ENCODE data around the gene TTC9C.
"Not testable (repeated sequence)": the region's sequence is repeated elsewhere in the genome, so short reads cannot be mapped to it uniquely, and the experiment has no call there.

The TTC9C gene

GRCh38 chr11:62709247-62710000, 18.9 kb upstream of the TTC9C start:
- DNase-seq (ENCODE audit: low spot score): peak; percentile 96

GRCh38 chr11:62710001-62710345, 18.3 kb upstream of the TTC9C start:
- DNase-seq (ENCODE audit: low spot score): no peak

DNA sequence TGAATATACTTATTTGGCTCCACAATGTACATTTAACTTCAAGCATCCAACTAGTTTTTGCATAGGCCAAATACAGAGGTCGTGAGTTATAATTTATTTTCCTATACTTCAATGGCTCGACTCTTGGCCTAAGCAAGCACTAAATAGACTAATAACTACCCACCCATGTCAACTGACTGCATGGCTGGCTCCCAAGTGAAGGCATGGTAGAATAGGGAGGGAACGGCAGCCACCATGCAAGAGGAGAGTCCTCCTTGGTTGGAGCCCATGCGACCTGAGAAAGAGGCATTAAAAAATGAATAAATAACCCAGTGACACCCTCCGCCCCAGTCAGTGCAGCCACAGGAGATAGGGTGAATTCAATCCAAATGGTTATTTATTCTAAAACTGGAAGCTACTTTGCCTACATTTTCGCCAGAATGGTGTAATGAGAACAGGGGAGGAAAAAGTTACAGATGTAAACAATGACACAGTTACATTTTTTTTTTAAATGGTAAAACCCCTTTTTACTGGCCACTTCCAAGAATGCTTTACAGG, 15.9 kb upstream of the TTC9C start:
- no peak for DNase-seq (ENCODE audit: low spot score)

DNA sequence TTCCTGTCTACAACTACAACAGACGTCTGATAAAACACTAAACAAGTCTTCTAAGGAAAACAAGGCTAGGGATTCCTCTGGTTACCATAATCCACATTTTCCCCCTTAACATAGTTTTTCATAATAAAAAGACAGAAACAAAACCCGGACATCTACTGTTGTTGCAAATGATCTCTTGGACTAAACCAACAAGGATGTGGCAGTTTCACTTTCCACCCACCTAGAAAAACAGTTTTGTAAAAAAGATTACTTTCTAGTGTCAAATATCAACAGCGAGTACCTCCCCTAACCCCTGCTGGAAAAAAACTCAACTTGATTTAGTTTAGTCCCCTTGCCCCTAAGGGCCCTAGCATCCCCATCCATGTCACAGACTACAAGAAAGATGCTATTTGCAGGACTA, 15.4 kb upstream of the TTC9C start:
- DNase-seq (ENCODE audit: low spot score): no peak

GRCh38 chr11:62713343-62713742, 14.9 kb upstream of the TTC9C start:
- peak; percentile 57 for DNase-seq (ENCODE audit: low spot score)

- no peak for DNase-seq (ENCODE audit: low spot score)
Observed at GRCh38 chr11:62715150-62716130, 12.8 kb upstream of the TTC9C start.

DNA sequence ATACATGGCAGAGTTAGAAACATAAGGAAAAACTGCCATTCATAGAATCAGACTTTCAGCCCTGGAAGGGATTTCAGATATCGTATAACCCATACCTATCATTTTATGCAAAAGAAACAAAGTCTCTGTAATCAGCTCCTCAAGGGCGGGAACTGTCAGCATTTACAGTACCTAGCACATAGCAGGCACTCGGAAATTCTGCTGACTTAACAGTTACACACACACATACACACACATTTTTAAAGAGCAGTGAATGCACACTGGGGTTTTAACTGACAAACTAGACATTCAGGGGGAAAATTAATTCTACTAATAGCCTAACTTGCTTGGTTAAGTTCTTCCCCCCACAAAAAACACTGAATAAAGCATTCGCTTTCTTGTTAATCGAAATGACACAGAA, 12.1 kb upstream of the TTC9C start:
- DNase-seq (ENCODE audit: low spot score): no peak

DNA sequence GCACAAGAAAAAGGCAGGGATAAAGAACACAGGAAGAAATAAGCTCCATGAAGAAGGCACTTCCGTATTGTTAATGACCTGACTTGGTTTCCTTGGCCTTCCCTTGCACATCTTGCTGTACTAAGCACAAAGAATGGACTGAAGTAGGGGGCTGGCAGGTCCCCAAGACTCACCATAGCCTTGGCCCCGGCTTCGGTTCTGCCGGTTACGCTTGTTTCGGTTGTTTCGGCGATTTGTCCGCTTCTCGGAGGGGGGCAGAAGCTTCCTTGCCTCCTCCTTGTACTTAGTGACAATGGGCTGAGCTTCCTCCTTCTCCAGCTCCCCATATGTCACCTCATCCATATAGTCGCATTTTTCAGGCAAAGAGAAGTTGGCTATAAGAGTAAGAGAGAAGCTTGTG, 11.5 kb upstream of the TTC9C start:
- DNase-seq (ENCODE audit: low spot score): no peak

DNA sequence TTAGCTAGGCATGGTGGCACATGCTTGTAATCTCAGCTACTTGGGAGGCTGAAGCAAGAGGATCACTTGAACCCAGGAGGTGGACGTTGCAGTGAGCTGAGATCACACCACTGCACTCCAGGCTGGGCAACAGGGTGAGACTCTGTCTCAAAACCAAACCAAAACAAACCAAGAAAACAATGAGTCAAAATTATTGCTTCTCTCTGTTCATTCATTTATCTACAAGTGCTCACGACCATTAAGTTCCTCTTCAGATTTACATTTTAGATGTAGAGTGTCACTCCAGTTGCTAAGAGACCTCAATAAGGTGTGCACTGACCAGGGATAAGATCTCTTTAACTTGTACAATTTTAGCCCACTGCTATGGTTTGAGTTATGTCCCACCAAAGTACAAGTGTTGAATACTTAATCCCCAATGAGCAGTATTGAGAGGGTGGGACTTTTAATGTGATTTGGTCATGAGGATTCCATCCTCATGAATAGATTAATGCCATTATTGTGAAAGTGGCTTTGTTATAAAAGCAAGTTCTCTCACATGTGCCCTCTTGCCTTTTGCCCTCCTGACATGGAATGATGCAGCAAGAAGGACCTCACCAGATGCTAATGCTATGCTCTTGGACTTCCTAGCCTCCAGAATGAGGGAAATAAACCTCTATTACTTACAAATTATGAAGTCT, 8.8 kb upstream of the TTC9C start:
- no peak for DNase-seq (ENCODE audit: low spot score)

DNA sequence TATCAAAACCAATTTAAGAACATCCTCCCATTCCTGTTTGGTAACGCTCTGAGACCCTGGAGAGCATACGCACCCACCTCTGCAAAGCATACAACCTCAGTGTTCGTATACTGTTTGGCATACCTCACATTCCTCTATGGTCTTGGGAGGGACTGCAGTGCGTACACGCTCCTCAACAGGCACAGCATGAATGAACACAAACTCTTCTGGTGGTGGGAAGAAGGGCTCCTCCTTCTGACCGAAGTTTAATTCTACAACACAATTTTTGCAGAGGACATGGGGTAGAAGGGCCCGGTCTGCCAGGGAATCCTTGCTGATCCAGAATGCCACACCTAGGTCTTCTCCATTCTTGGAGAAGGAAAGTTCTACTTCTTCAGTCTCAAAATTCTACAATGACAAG, 6.3 kb upstream of the TTC9C start:
- DNase-seq (ENCODE audit: low spot score): no peak

DNA sequence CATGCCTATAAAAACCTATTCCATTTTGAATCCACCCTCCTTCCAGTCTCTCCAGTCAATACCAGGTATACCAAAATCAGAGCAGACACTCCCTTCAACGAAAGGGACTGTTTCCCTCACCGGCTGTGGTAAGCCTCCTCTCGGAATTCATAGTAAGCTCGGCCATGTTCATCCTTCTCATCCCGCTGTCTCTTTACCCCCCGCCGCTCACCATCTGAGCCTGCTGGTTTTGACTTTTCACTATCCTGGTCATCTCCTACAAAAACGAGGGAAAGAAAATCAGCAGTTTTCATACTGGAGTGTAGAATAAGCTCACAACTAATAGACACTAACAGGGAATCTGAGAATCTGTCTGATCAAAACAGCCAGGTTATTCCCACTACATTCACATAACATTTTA, 4.1 kb upstream of the TTC9C start:
- no peak for DNase-seq (ENCODE audit: low spot score)

DNA sequence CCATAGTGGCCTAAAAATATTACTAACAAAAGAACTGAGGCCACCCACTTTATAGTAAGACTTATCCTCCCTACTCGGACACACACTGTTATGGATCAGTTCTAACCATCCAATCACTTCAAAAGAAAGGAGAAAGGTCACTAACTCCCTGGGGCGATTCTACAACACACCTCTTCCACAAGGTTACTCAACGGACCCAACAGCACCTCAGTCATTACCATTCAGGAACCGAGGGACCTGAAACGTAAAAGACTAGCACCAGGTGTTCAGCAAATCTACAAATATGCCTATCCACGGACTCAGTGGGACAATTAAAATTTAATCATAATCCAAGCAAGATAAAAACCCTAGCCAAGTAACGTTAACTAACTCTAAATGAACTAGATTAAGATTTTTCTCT, 2.6 kb upstream of the TTC9C start:
- peak; percentile 24 for DNase-seq (ENCODE audit: low spot score)

DNA sequence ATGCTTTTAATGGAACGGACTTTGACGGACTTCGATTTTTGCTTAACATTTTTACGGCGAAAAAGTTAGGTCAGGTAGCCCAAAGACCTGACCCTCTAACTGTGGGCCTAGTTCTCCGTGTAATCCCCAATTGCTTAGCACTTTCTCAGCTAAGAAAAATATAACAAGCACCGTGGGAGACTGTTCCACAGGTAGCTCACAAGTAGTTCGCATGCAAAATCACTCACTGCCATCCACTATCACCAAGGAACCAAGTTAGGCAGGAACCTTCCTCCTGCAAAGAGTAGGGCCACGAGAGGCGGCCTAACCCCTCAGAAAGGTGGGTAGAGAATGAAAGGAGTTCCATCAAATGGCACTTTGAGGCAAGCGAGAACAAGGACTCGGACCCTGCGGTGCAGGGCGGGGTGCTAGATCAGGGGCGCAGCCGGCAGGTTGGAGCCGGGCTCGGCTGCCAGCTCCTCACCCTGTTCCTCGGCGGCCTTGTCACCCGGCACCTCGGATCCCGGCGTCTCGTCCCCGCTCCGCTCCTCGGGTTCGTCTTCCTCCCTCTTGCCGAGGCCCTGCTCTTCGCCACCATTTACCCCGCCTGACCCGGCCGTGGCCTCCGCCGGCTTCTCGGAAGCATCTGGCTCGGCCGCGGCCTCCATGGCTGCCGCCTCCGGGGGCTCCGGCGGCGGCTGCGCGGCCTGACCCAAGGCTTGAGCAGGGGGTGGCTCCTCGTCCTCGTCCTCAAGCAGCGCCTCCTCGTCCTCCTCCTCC, 2.0 kb upstream of the TTC9C start:
- no peak for DNase-seq (ENCODE audit: low spot score)

GRCh38 chr11:62726915-62727164, 1.4 kb upstream of the TTC9C start:
- DNase-seq (ENCODE audit: low spot score): no peak

DNA sequence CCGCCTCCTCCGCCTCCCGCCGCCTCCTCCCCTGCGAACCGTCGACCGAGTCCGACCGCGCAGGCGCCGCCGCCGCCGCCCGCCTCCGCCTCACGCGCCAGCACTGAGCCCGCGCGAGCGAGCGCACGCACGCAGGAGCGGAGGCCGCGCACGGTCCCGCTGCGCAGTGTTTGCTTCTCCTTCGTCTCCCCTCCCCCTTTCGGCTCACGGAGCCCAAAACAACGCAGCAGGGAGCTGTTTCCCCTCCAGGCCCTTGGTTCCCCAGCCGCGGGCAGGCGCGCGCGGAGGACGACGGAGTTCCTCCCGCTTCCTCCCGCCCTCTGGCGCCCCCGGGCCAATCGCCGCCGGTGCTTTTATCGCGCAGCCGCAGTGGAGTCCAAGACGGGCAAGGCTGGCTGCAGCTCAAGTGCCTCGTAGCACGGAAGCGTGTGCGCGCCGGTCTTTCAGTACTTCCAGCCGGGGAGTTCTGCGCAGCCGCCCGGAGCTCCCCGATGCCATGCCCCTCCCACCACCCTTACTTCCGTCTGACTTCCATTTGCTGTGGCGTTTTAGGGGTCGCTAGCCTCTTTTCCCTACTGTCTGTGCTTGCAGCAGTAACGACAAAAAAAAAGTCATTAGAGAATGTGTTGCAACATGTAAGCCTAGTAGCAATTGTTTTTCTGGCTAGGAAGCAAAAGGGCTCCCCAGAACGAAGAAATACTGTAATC, 968 bp upstream of the TTC9C start, which contains the start of gene HNRNPUL2:
Gene HNRNPUL2 (minus strand): TSS at position 293 of the 707 bp plus-strand sequence. CDS start 301 bp downstream, outside the sequence.
- peak; percentile 100 for DNase-seq (ENCODE audit: low spot score)

DNA sequence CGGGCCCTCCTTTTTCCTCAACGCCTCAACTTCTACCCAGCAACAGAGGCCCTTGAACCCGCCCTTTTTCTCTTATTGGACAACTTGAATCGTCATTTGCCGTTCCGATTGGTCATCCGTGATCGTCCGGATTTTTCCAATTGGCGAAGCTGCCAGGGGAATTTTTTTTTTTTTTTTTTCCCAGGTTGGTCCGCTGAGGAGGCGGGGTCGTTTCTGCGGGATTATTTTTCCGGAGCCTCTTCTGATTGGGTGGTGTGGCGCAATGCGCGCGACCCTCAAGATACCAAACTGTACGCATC, 465 bp upstream of the TTC9C start:
- peak; percentile 95 for DNase-seq (ENCODE audit: low spot score)

GRCh38 chr11:62730076-62730475, 1.8 kb downstream of the TTC9C start:
- DNase-seq (ENCODE audit: low spot score): not testable (repeated sequence)

- no peak for DNase-seq (ENCODE audit: low spot score)
Observed at GRCh38 chr11:62732830-62733229, 4.5 kb downstream of the TTC9C start.

- DNase-seq (ENCODE audit: low spot score): no peak
Observed at GRCh38 chr11:62737196-62737595, 8.9 kb downstream of the TTC9C start.

GRCh38 chr11:62747475-62748160, 19.3 kb downstream of the TTC9C start:
- no peak for DNase-seq (ENCODE audit: low spot score)

DNA sequence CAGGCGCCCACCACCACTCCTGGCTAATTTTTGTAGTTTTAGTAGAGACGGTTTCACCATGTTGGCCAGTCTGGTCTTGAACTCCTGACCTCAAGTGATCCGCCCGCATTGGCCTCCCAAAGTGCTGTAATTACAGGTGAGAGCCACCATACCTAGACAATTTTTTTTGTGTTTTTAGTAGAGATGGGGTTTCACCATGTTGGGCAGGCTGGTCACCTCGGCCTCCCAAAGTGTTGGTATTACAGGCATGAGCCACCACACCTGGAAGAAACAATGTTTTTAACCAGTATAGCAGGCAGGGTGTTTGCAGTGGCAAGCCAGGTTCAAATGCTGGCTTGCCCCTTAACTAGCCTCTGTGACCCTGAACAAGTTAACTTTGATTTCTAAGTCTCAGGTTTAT, 21.6 kb downstream of the TTC9C start:
- DNase-seq (ENCODE audit: low spot score): not testable (repeated sequence)
